HK-2 (cell line): ENCODE measurements around the gene FANCC.
A peak's percentile ranks its signal among the peaks of the same experiment; 100 is the strongest.
"Not testable (repeated sequence)": the region's sequence is repeated elsewhere in the genome, so short reads cannot be mapped to it uniquely, and the experiment has no call there.

Experiments
- DNase-seq: peaks from one replicate; pipeline ENCODE4 v3.0.0-alpha.2; 2018; ENCODE audit not compliant: unreplicated experiment

The FANCC gene

GRCh38 chr9:95330720-95331404 lies 13.4 kb upstream of the FANCC start:
- no peak for DNase-seq

GRCh38 chr9:95329061-95329460 lies 11.6 kb upstream of the FANCC start:
- not testable (repeated sequence) for DNase-seq

- DNase-seq = no peak
Measured at GRCh38 chr9:95327239-95327865, 9.8 kb upstream of the FANCC start.

- no peak for DNase-seq
Measured at GRCh38 chr9:95325221-95325620, 7.7 kb upstream of the FANCC start.

GRCh38 chr9:95317893-95318211 lies 343 bp upstream of the FANCC start:
- no peak for DNase-seq

GRCh38 chr9:95316794-95317118 lies 753 bp downstream of the FANCC start:
- DNase-seq = peak; percentile 80

- DNase-seq = no peak
Measured at GRCh38 chr9:95316274-95316673, 1.2 kb downstream of the FANCC start.

- DNase-seq = no peak
Measured at GRCh38 chr9:95315108-95315746, 2.3 kb downstream of the FANCC start.

GRCh38 chr9:95313010-95313498 lies 4.5 kb downstream of the FANCC start:
- peak; percentile 50 for DNase-seq

GRCh38 chr9:95311961-95312360 lies 5.5 kb downstream of the FANCC start:
- DNase-seq = no peak

GRCh38 chr9:95307538-95307937 lies 10.0 kb downstream of the FANCC start:
- no peak for DNase-seq

GRCh38 chr9:95306819-95307218 lies 10.7 kb downstream of the FANCC start:
- no peak for DNase-seq

- DNase-seq = no peak
Measured at GRCh38 chr9:95305770-95306492, 11.6 kb downstream of the FANCC start.

GRCh38 chr9:95302479-95302878 lies 15.0 kb downstream of the FANCC start:
- no peak for DNase-seq

GRCh38 chr9:95297760-95298159 lies 19.7 kb downstream of the FANCC start:
- no peak for DNase-seq

- no peak for DNase-seq
Measured at GRCh38 chr9:95297316-95297715, 20.2 kb downstream of the FANCC start.

GRCh38 chr9:95296761-95297160 lies 20.7 kb downstream of the FANCC start:
- no peak for DNase-seq

GRCh38 chr9:95293296-95293695 lies 24.2 kb downstream of the FANCC start:
- DNase-seq = not testable (repeated sequence)

- no peak for DNase-seq
Measured at GRCh38 chr9:95292226-95292625, 25.3 kb downstream of the FANCC start.

- DNase-seq = no peak
Measured at GRCh38 chr9:95286151-95286550, 31.4 kb downstream of the FANCC start.

- no peak for DNase-seq
Measured at GRCh38 chr9:95285307-95285706, 32.2 kb downstream of the FANCC start.
